CD4-positive, CD25-positive, alpha-beta regulatory T cell (primary cell): Measurements from ENCODE around the gene NUDT6. TPM values are rescaled to one million over a fixed set of nuclear protein-coding genes. Genes with fewer than 3 reads are reported as not detected.

Experiments
- ATAC-seq, 2 donors: fragments of 150-1000 bp; cut with Tn5 transposase; one replicate each; pipeline ENCODE4 v1.10.0; 2021; ENCODE audit warnings: low read depth in 2 of 2, moderate number of reproducible peaks in 2 of 2, moderate library complexity in 1 of 2
- DNase-seq, 3 donors: peaks; one replicate each; pipeline versions ENCODE4 v3.0.0 to v3.0.0-alpha.2; 2012 to 2022; ENCODE audit warnings: mixed read lengths in 1 of 3
- H3K27ac ChIP-seq: one replicate; pipeline ENCODE4 v1.7.0; 2013; ENCODE audit warnings: mild to moderate bottlenecking, low read length; ENCODE audit not compliant: insufficient read depth, poor library complexity, severe bottlenecking
- H3K27me3 ChIP-seq: one replicate; pipeline ENCODE4 v1.7.0; 2013; ENCODE audit warnings: low read length; ENCODE audit not compliant: control insufficient read depth, insufficient read depth
- H3K36me3 ChIP-seq: one replicate; pipeline ENCODE4 v1.7.0; 2013; ENCODE audit warnings: mild to moderate bottlenecking, low read length, moderate library complexity; ENCODE audit not compliant: control insufficient read depth, insufficient read depth
- H3K4me1 ChIP-seq: 2 replicates; pipeline ENCODE4 v1.7.0; 2013; ENCODE audit warnings: mild to moderate bottlenecking, low read length; ENCODE audit not compliant: insufficient read depth, control insufficient read depth, poor library complexity, severe bottlenecking
- H3K4me3 ChIP-seq: one replicate; pipeline ENCODE4 v1.7.0; 2013; ENCODE audit warnings: low read depth, mild to moderate bottlenecking, low read length, moderate library complexity
- H3K9me3 ChIP-seq, 2 experiments: 1 replicate in 1 of 2; 2 replicates in 1 of 2; pipeline ENCODE4 v1.7.0; 2013; ENCODE audit warnings: low read length in 2 of 2, mild to moderate bottlenecking in 1 of 2, moderate library complexity in 1 of 2; ENCODE audit not compliant: control insufficient read depth in 2 of 2
- H3K27ac Mint-ChIP-seq, 3 donors: one replicate each; pipeline ENCODE4 v1.8.0; 2020 to 2022; ENCODE audit warnings: mild to moderate bottlenecking in 3 of 3, mixed read lengths in 3 of 3, moderate library complexity in 2 of 3
- H3K27me3 Mint-ChIP-seq: one replicate; pipeline ENCODE4 v1.8.0; 2022; ENCODE audit warnings: mild to moderate bottlenecking, mixed read lengths
- H3K36me3 Mint-ChIP-seq: one replicate; pipeline ENCODE4 v1.8.0; 2020; ENCODE audit warnings: mixed read lengths
- H3K4me1 Mint-ChIP-seq, 4 donors: one replicate each; pipeline ENCODE4 v1.8.0; 2020 to 2022; ENCODE audit warnings: mixed read lengths in 4 of 4, mild to moderate bottlenecking in 1 of 4
- H3K4me3 Mint-ChIP-seq, 4 donors: one replicate each; pipeline ENCODE4 v1.8.0; 2020 to 2022; ENCODE audit warnings: mild to moderate bottlenecking in 4 of 4, mixed read lengths in 4 of 4, moderate library complexity in 3 of 4
- H3K9me3 Mint-ChIP-seq, 7 donors: one replicate each; pipeline ENCODE4 v1.8.0; 2020 to 2022; ENCODE audit warnings: mixed read lengths in 7 of 7, mild to moderate bottlenecking in 3 of 7, moderate library complexity in 2 of 7
- polyA plus RNA-seq, 4 donors: library from polyadenylated mRNA; unstranded; fragments of 300-500 nt; fragmentation: Illumina TruSeq; gene quantifications; one replicate each; pipeline ENCODE4 v1.2.3, GENCODE V29; 2021
- total RNA-seq: library from RNA; stranded (reverse); gene quantifications from one replicate; pipeline ENCODE4 v1.2.3, GENCODE V29; 2022

The NUDT6 gene
- total and polyA plus RNA-seq, 5 donors from 2014 or later: 1.8 to 4.8 (median 3.1) TPM

- H3K4me1 Mint-ChIP-seq: no peaks in the 10 kb centered on the region
- no peaks in the 10 kb centered on the region for H3K9me3 Mint-ChIP-seq
- no peak overlapping the region for H3K4me3 Mint-ChIP-seq
- H3K27me3 Mint-ChIP-seq: no peaks in the 10 kb centered on the region
- Histone ChIP-seq H3K9me3 (no peaks in the 10 kb centered on the region), H3K27ac (no peak overlapping the region), H3K4me3 (no peak overlapping the region), H3K4me1 (no peaks in the 10 kb centered on the region), H3K36me3 (no peaks in the 10 kb centered on the region), H3K27me3 (no peaks in the 10 kb centered on the region)
- peaks cover 5% of the 10 kb centered on the region for H3K36me3 Mint-ChIP-seq
- no peak overlapping the region for H3K27ac Mint-ChIP-seq
- ATAC-seq: no peak
- no peak for DNase-seq
Observed at GRCh38 chr4:122901247-122902010, 21.0 kb downstream of the NUDT6 start.

- Mint-ChIP-seq H3K4me3 (no peak overlapping the region), H3K9me3 (no peaks in the 10 kb centered on the region), H3K36me3 (peaks cover 5% of the 10 kb centered on the region), H3K27ac (no peak overlapping the region), H3K27me3 (no peaks in the 10 kb centered on the region), H3K4me1 (no peaks in the 10 kb centered on the region)
- no peak for ATAC-seq
- H3K27ac ChIP-seq: no peak overlapping the region
- no peaks in the 10 kb centered on the region for H3K4me1 ChIP-seq
- no peaks in the 10 kb centered on the region for H3K36me3 ChIP-seq
- no peaks in the 10 kb centered on the region for H3K9me3 ChIP-seq
- DNase-seq: no peak
- H3K27me3 ChIP-seq: no peaks in the 10 kb centered on the region
- no peak overlapping the region for H3K4me3 ChIP-seq
Observed at GRCh38 chr4:122900314-122900713, 22.1 kb downstream of the NUDT6 start.

GRCh38 chr4:122899682-122900081 lies 22.7 kb downstream of the NUDT6 start:
- Mint-ChIP-seq H3K36me3 (peaks cover 5% of the 10 kb centered on the region), H3K27ac (no peak overlapping the region), H3K4me3 (no peak overlapping the region), H3K27me3 (no peaks in the 10 kb centered on the region), H3K9me3 (no peaks in the 10 kb centered on the region), H3K4me1 (no peaks in the 10 kb centered on the region)
- Histone ChIP-seq H3K9me3 (no peaks in the 10 kb centered on the region), H3K4me1 (no peaks in the 10 kb centered on the region), H3K27ac (no peak overlapping the region), H3K27me3 (no peaks in the 10 kb centered on the region), H3K4me3 (no peak overlapping the region), H3K36me3 (no peaks in the 10 kb centered on the region)
- ATAC-seq: no peak
- DNase-seq: no peak

- ATAC-seq (no peak), DNase-seq (no peak)
- H3K27ac ChIP-seq: no peak overlapping the region
- Mint-ChIP-seq H3K27me3 (no peaks in the 10 kb centered on the region), H3K4me3 (no peak overlapping the region), H3K36me3 (peaks cover 5% of the 10 kb centered on the region), H3K27ac (no peak overlapping the region), H3K9me3 (no peaks in the 10 kb centered on the region), H3K4me1 (no peaks in the 10 kb centered on the region)
- H3K4me3 ChIP-seq: no peak overlapping the region
- H3K4me1 ChIP-seq: no peaks in the 10 kb centered on the region
- no peaks in the 10 kb centered on the region for H3K9me3 ChIP-seq
- no peaks in the 10 kb centered on the region for H3K36me3 ChIP-seq
- H3K27me3 ChIP-seq: no peaks in the 10 kb centered on the region
Observed at GRCh38 chr4:122898370-122899150, 23.8 kb downstream of the NUDT6 start.

- no peak for ATAC-seq
- DNase-seq: no peak
- H3K9me3 Mint-ChIP-seq: no peaks in the 10 kb centered on the region
- Histone ChIP-seq H3K4me3 (no peak overlapping the region), H3K27me3 (no peaks in the 10 kb centered on the region), H3K27ac (no peak overlapping the region), H3K4me1 (no peaks in the 10 kb centered on the region), H3K9me3 (no peaks in the 10 kb centered on the region), H3K36me3 (no peaks in the 10 kb centered on the region)
- H3K36me3 Mint-ChIP-seq: peaks cover 9% of the 10 kb centered on the region
- H3K27me3 Mint-ChIP-seq: no peaks in the 10 kb centered on the region
- no peak overlapping the region for H3K4me3 Mint-ChIP-seq
- no peaks in the 10 kb centered on the region for H3K4me1 Mint-ChIP-seq
- H3K27ac Mint-ChIP-seq: no peak overlapping the region
Observed at GRCh38 chr4:122896270-122896669, 26.1 kb downstream of the NUDT6 start.

- Histone ChIP-seq H3K9me3 (no peaks in the 10 kb centered on the region), H3K27me3 (no peaks in the 10 kb centered on the region), H3K4me1 (no peaks in the 10 kb centered on the region), H3K36me3 (no peaks in the 10 kb centered on the region), H3K27ac (no peak overlapping the region), H3K4me3 (no peak overlapping the region)
- ATAC-seq (no peak), DNase-seq (no peak)
- no peaks in the 10 kb centered on the region for H3K27me3 Mint-ChIP-seq
- H3K4me1 Mint-ChIP-seq: no peaks in the 10 kb centered on the region
- H3K4me3 Mint-ChIP-seq: no peak overlapping the region
- H3K36me3 Mint-ChIP-seq: peaks cover 9% of the 10 kb centered on the region
- no peak overlapping the region for H3K27ac Mint-ChIP-seq
- no peaks in the 10 kb centered on the region for H3K9me3 Mint-ChIP-seq
Observed at GRCh38 chr4:122895336-122895995, 26.9 kb downstream of the NUDT6 start.

- H3K36me3 ChIP-seq: no peaks in the 10 kb centered on the region
- no peak overlapping the region for H3K4me3 Mint-ChIP-seq
- H3K9me3 Mint-ChIP-seq: no peaks in the 10 kb centered on the region
- H3K4me1 Mint-ChIP-seq: no peaks in the 10 kb centered on the region
- no peak overlapping the region for H3K27ac Mint-ChIP-seq
- H3K27me3 Mint-ChIP-seq: no peaks in the 10 kb centered on the region
- no peaks in the 10 kb centered on the region for H3K27me3 ChIP-seq
- H3K36me3 Mint-ChIP-seq: peaks cover 4% of the 10 kb centered on the region
- ATAC-seq (no peak), DNase-seq (no peak)
- no peaks in the 10 kb centered on the region for H3K9me3 ChIP-seq
- no peaks in the 10 kb centered on the region for H3K4me1 ChIP-seq
- no peak overlapping the region for H3K27ac ChIP-seq
- H3K4me3 ChIP-seq: no peak overlapping the region
Observed at GRCh38 chr4:122894827-122895226, 27.6 kb downstream of the NUDT6 start.
